ENCODE results near the gene FBXL13. TPM values are rescaled to one million over a fixed set of nuclear protein-coding genes. Genes with fewer than 3 reads are reported as not detected.

Gene FBXL13
- total and polyA plus RNA-seq, 12 donors, result 0.61 to 6.8 (median 2.7) TPM

- H3K4me3 ChIP-seq, result no peak overlapping the region
- DNase-seq, result no peak
- H3K4me1 ChIP-seq (replicated peaks in 1 of 2), result peaks cover 0 to 7% of the 10 kb centered on the region in 2 donors
- no peaks in the 10 kb centered on the region for H3K9me3 ChIP-seq (replicated peaks in 1 of 3)
- no peaks in the 10 kb centered on the region for H3K27me3 ChIP-seq
- intact Hi-C loops (cut with DNase I), result no loop called here
- no peaks in the 10 kb centered on the region for H3K36me3 ChIP-seq (replicated peaks in 1 of 2)
- no peak for TF ChIP-seq CTCF (IDR thresholded peaks at IDR 0.05)
- TF ChIP-seq POLR2A (IDR thresholded peaks at IDR 0.05), result no peak
- 95 to 97% (median 96%) methylated on average over 2 of the region's 2 CpGs for WGBS, 4 donors
- no peak overlapping the region for H3K27ac ChIP-seq
Observed at GRCh38 chr7:102872460-102872859, 202.1 kb downstream of the FBXL13 start.

GRCh38 chr7:102869195-102869594, 205.4 kb downstream of the FBXL13 start:
- Histone ChIP-seq H3K36me3 (replicated peaks in 1 of 2) (no peaks in the 10 kb centered on the region), H3K4me3 (no peak overlapping the region), H3K4me1 (replicated peaks in 1 of 2) (peaks cover 0 to 4% of the 10 kb centered on the region in 2 donors), H3K27ac (no peak overlapping the region), H3K27me3 (no peaks in the 10 kb centered on the region), H3K9me3 (replicated peaks in 1 of 3) (no peaks in the 10 kb centered on the region)
- intact Hi-C loops (cut with DNase I), result no loop called here
- no peak for TF ChIP-seq CTCF (IDR thresholded peaks at IDR 0.05)
- TF ChIP-seq POLR2A (IDR thresholded peaks at IDR 0.05), result no peak
- DNase-seq, result no peak
- 86 to 97% (median 93%) methylated on average over 5 of the region's 5 CpGs for WGBS, 4 donors

GRCh38 chr7:102866535-102867215, 207.9 kb downstream of the FBXL13 start:
- TF ChIP-seq CTCF (IDR thresholded peaks at IDR 0.05), result no peak
- no peak for TF ChIP-seq POLR2A (IDR thresholded peaks at IDR 0.05)
- intact Hi-C loops (cut with DNase I), result no loop called here

GRCh38 chr7:102864958-102865357, 209.6 kb downstream of the FBXL13 start:
- no peaks in the 10 kb centered on the region for H3K27me3 ChIP-seq
- no peak overlapping the region for H3K27ac ChIP-seq
- H3K9me3 ChIP-seq (replicated peaks in 1 of 3), result no peaks in the 10 kb centered on the region

More at GRCh38 chr7:102866535-102867215, 207.9 kb downstream of the FBXL13 start:
- Histone ChIP-seq H3K36me3 (replicated peaks in 1 of 2) (no peaks in the 10 kb centered on the region), H3K27ac (no peak overlapping the region), H3K4me1 (replicated peaks in 1 of 2) (no peaks in the 10 kb centered on the region), H3K27me3 (no peaks in the 10 kb centered on the region), H3K4me3 (no peak overlapping the region), H3K9me3 (replicated peaks in 1 of 3) (no peaks in the 10 kb centered on the region)
- DNase-seq, result no peak
- 87 to 89% (median 88%) methylated on average over 3 of the region's 3 CpGs for WGBS, 4 donors

More at GRCh38 chr7:102864958-102865357, 209.6 kb downstream of the FBXL13 start:
- Histone ChIP-seq H3K36me3 (replicated peaks in 1 of 2) (no peaks in the 10 kb centered on the region), H3K4me1 (replicated peaks in 1 of 2) (no peaks in the 10 kb centered on the region), H3K4me3 (no peak overlapping the region)
- DNase-seq, result no peak
- intact Hi-C loops (cut with DNase I), result no loop called here
- TF ChIP-seq POLR2A (IDR thresholded peaks at IDR 0.05), result no peak
- TF ChIP-seq CTCF (IDR thresholded peaks at IDR 0.05), result no peak
- WGBS, 4 donors, result 64 to 78% (median 71%) methylated on average over 2 of the region's 2 CpGs
